NAMALWA (cell line): ENCODE measurements around the gene KAT6B.
"Not testable (repeated sequence)": the region's sequence is repeated elsewhere in the genome, so short reads cannot be mapped to it uniquely, and the experiment has no call there.

ENCODE experiments used
- DNase-seq: peaks from one replicate; pipeline ENCODE4 v3.0.0-alpha.2; 2015; ENCODE audit warnings: low spot score

Gene KAT6B

GRCh38 chr10:74859546-74859945 is 33.1 kb downstream of the KAT6B start:
- no peak for DNase-seq

- DNase-seq, result no peak
These were observed 36.2 kb downstream of the KAT6B start for GRCh38 chr10:74862625-74863024.

- DNase-seq, result no peak
These were observed 37.2 kb downstream of the KAT6B start for GRCh38 chr10:74863551-74863950.

DNA sequence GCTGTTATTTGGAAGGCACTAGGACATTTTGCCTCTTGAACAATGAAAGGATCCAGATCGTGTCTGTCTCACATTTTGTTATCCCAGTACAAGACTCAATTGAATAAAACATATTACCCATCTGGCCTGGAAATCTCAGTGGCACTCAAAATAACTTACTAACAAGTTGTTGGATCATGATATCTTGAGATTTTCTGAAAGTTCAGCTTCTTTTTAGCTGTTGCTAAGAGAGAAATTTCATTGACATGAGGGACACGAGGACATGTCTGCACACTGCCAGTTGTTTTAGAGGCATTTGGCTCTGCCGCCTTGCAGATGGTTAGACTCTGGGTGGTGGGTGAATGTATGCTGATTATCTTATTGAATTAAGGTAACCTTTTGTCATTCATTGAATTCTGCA is 41.0 kb downstream of the KAT6B start:
- no peak for DNase-seq

DNA sequence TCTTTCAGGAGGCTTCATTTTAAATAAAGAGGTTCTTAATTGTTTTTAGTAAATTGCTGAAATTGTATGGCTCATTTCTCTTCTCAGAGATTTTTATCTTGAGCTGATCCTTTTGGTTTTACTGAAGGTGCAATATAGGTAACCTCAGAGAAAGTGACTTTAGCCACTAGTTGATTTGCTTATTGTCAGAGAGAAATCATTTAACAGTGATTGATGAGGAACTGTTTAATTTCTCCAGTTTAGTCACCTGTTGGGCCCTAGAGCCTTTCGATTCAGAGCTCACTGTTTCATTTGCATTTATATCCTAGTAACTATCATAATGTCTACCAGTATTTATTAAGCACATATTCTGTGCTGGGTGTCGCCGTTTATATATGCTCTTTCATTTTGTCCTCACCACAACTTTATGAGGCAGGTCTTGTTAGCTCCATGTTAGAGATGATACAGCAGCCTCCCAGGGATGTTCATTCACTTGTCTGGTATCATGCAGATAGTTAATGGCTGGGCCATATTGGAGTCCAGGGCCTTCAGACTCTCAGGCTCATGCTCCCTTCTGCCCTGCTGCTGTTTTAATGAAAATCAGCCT is 42.1 kb downstream of the KAT6B start:
- DNase-seq, result no peak

DNA sequence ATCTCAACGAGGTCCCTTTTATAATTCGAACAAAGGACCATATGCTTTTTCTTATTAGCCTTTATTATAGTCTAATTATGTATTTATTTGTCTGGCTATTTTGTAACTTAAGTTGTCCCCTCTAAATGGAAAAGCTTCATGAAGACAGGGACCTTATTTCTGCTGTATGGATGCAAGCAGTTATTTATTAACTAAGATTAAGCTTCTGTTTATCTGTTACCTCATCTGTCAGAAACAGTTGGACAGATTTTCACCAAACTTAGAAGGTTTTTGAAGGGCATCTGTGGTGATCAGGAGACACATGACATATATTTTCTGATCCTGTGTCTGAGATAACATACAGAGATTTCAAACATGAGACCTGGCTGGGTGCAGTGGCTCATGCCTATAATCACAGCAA is 43.2 kb downstream of the KAT6B start:
- DNase-seq, result no peak

DNA sequence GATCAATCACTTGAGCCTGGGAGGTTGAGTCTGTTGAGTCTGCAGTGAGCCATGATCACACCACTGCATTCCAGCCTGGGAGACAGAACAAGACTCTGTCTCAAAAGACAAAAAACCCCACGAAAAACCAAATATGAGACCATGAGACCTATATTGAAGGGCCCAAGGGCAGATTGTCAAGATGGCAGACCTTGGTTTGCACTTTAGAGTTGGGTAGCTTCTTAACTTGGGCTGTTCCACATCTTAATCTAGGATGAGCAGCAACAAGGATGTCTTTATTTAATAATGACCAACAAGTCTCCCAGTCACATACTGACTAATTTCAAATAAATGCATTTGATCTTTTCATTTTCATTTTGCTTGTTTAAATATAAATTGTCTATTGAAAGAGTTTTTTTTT is 43.8 kb downstream of the KAT6B start:
- no peak for DNase-seq

- DNase-seq, result no peak
These were observed 45.4 kb downstream of the KAT6B start for GRCh38 chr10:74871595-74872382.

- no peak for DNase-seq
These were observed 47.5 kb downstream of the KAT6B start for GRCh38 chr10:74873803-74874454.

DNA sequence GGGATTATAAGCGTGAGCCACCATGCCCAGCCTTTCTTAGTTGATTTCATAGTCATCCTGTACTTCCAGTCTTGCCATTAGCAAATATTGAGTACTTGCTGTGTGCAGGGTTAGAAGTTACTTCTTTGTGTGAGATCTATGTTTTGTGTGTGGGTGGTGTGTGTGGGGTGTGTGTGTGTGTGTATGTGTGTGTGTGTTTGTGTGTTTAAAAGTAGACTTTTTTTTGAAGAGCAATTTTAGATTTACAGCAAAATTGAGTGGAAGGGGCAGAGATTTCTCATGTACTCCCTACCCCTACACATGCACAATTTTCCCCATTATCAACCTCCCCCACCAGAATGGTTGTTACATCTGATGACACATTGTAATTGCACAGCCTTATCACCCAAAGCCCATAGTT is 48.2 kb downstream of the KAT6B start:
- no peak for DNase-seq

GRCh38 chr10:74875068-74875467 is 48.7 kb downstream of the KAT6B start:
- no peak for DNase-seq

- DNase-seq, result no peak
These were observed 49.6 kb downstream of the KAT6B start for GRCh38 chr10:74875966-74876365.

- DNase-seq, result not testable (repeated sequence)
These were observed 50.7 kb downstream of the KAT6B start for GRCh38 chr10:74877054-74877453.

DNA sequence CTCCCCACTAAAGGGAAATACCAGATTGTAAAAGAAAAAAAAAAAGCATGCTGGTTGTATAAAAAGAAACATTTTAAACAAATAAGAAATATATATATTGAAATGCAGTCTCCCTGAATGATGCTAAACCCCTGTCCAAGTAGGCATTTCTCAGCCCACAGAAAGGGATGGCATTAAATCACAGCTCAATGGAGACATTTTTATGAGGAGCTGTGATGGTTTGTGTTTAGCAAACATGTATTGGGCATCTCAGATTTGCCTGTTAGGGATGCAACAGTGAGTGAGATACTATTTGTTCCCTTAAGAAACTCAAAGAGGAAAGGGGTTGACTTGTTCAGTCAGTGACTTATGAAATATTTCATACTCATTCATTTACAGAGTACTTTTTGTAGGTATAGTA is 51.5 kb downstream of the KAT6B start:
- no peak for DNase-seq

GRCh38 chr10:74880041-74880440 is 53.6 kb downstream of the KAT6B start:
- no peak for DNase-seq

- DNase-seq, result no peak
These were observed 55.0 kb downstream of the KAT6B start for GRCh38 chr10:74881253-74881884.

- no peak for DNase-seq
These were observed 56.0 kb downstream of the KAT6B start for GRCh38 chr10:74882427-74882826.

DNA sequence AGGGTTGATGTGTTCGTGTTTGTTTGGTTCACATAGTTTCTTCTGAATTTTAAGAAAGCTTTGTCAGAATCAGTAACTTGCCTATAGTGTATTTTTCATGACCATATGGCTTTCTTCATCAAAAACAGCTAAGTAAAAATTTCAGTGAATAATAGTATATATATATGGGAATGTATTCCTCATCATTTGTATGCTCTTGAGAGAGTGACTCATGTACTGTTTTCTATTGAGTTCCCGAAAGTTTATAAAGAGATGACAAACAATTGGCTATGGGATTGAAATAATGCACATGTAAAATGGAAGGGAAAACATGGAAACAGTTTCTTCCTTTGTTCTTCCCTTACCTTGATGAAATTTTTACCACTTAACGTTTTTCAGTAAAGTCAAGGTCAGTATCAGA is 56.4 kb downstream of the KAT6B start:
- DNase-seq, result no peak

- no peak for DNase-seq
These were observed 57.0 kb downstream of the KAT6B start for GRCh38 chr10:74883428-74883827.

- DNase-seq, result no peak
These were observed 61.3 kb downstream of the KAT6B start for GRCh38 chr10:74887614-74888284.

DNA sequence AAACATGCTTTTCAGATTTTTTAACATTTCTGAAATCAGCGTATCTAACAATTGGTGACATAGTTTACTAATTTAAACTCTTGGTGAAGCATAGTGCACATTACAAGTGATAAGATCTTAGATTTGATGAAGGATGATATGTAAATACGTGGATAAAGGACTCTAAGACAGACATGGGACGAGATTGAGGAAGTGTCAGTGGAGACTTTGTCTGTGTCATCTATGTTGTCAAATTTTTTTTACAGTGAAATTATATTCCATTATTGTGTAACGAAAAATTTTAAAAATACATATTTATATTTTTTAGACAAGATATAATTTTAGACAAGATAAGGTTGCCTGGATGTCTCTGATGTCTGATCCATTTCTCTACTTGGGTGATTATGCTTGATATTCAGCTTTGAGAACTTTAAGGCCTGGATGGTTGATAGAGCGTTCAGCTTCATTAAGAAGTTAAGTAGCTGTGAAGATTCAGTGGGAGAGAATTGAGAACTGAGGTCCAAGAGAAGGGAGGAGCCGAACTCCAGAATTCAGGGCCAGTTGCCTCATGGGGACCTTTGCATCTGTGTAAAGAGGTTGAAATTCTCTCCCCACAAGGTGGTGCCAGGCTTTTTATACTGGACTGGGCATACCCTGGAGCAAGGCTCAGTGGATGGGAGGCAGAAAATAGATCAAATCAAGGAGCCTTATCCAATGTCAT is 62.7 kb downstream of the KAT6B start:
- DNase-seq, result no peak

DNA sequence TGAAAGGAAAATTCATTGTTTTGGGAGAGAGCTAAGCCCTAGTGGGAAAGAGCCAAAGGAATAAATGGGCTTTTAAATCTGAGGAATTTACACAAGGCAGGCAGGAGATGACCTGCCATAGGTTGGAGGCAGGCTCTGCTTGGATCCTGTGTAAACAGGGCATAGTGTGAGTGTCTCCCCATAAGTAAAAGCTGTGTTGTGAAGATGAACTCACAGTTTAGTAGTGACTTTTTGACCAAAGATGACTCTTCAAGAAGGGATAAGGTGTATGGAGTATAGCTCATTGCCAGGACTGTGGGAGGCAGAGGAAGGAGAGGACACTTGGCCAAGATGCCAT is 63.2 kb downstream of the KAT6B start:
- DNase-seq, result no peak
